HG03175 (cell line): ENCODE data around the gene ST6GALNAC3.
"Not testable (repeated sequence)": the region's sequence is repeated elsewhere in the genome, so short reads cannot be mapped to it uniquely, and the experiment has no call there.

Source experiments
- ATAC-seq: cut with Tn5 transposase; IDR thresholded peaks from one replicate; pipeline ENCODE4 v1.9.1; 2021; ENCODE audit warnings: mild to moderate bottlenecking, moderate library complexity; ENCODE audit not compliant: unreplicated experiment

Gene ST6GALNAC3

GRCh38 chr1:76317299-76317900 lies 242.9 kb downstream of the ST6GALNAC3 start:
- no peak for ATAC-seq

- ATAC-seq, result peak; percentile 84
These were observed 256.6 kb downstream of the ST6GALNAC3 start for GRCh38 chr1:76330991-76331603.

GRCh38 chr1:76335882-76336281 lies 261.3 kb downstream of the ST6GALNAC3 start:
- no peak for ATAC-seq

- no peak for ATAC-seq
These were observed 262.4 kb downstream of the ST6GALNAC3 start for GRCh38 chr1:76336931-76337371.

- ATAC-seq, result no peak
These were observed 263.1 kb downstream of the ST6GALNAC3 start for GRCh38 chr1:76337542-76338219.

GRCh38 chr1:76340056-76340455 lies 265.5 kb downstream of the ST6GALNAC3 start:
- no peak for ATAC-seq

- ATAC-seq, result not testable (repeated sequence)
These were observed 267.3 kb downstream of the ST6GALNAC3 start for GRCh38 chr1:76341816-76342215.

GRCh38 chr1:76343356-76343755 lies 268.8 kb downstream of the ST6GALNAC3 start:
- no peak for ATAC-seq

GRCh38 chr1:76351655-76352054 lies 277.1 kb downstream of the ST6GALNAC3 start:
- ATAC-seq, result no peak

GRCh38 chr1:76352741-76353435 lies 278.3 kb downstream of the ST6GALNAC3 start:
- no peak for ATAC-seq

- no peak for ATAC-seq
These were observed 279.7 kb downstream of the ST6GALNAC3 start for GRCh38 chr1:76354236-76354635.

- no peak for ATAC-seq
These were observed 292.2 kb downstream of the ST6GALNAC3 start for GRCh38 chr1:76366726-76367125.

GRCh38 chr1:76371941-76372340 lies 297.4 kb downstream of the ST6GALNAC3 start:
- no peak for ATAC-seq

GRCh38 chr1:76374086-76374485 lies 299.5 kb downstream of the ST6GALNAC3 start:
- ATAC-seq, result no peak

- no peak for ATAC-seq
These were observed 302.7 kb downstream of the ST6GALNAC3 start for GRCh38 chr1:76377247-76377646.

- no peak for ATAC-seq
These were observed 305.0 kb downstream of the ST6GALNAC3 start for GRCh38 chr1:76379506-76379905.

- ATAC-seq, result no peak
These were observed 307.0 kb downstream of the ST6GALNAC3 start for GRCh38 chr1:76381450-76382097.

- no peak for ATAC-seq
These were observed 313.7 kb downstream of the ST6GALNAC3 start for GRCh38 chr1:76388261-76388660.

- ATAC-seq, result no peak
These were observed 315.9 kb downstream of the ST6GALNAC3 start for GRCh38 chr1:76390456-76390855.

GRCh38 chr1:76395059-76395458 lies 320.5 kb downstream of the ST6GALNAC3 start:
- ATAC-seq, result no peak

- ATAC-seq, result no peak
These were observed 327.6 kb downstream of the ST6GALNAC3 start for GRCh38 chr1:76402128-76402527.
